D721Med (cell line): ENCODE data around the gene DKK3.
"Not testable (repeated sequence)": the region's sequence is repeated elsewhere in the genome, so short reads cannot be mapped to it uniquely, and the experiment has no call there.

ENCODE experiments used
- DNase-seq: peaks from one replicate; pipeline ENCODE4 v3.0.0; 2011; ENCODE audit warnings: low spot score; ENCODE audit not compliant: insufficient read length
- FAIRE-seq: peaks from 2 replicates; lab custom pipeline; 2011; peaks lifted over from hg19 to GRCh38; lab: Jason Lieb, UNC
- TF ChIP-seq, protein P1 (sequence below): IDR thresholded peaks from 2 replicates; pipeline ENCODE4 v1.5.1; 2012; ENCODE audit warnings: mild to moderate bottlenecking, control low read depth; ENCODE audit not compliant: insufficient read depth; ENCODE audit errors: missing control alignments

Gene DKK3

GRCh38 chr11:12043221-12043620, 34.8 kb upstream of the DKK3 start:
- FAIRE-seq (no peak), DNase-seq (no peak)
- TF ChIP-seq, protein P1, sequence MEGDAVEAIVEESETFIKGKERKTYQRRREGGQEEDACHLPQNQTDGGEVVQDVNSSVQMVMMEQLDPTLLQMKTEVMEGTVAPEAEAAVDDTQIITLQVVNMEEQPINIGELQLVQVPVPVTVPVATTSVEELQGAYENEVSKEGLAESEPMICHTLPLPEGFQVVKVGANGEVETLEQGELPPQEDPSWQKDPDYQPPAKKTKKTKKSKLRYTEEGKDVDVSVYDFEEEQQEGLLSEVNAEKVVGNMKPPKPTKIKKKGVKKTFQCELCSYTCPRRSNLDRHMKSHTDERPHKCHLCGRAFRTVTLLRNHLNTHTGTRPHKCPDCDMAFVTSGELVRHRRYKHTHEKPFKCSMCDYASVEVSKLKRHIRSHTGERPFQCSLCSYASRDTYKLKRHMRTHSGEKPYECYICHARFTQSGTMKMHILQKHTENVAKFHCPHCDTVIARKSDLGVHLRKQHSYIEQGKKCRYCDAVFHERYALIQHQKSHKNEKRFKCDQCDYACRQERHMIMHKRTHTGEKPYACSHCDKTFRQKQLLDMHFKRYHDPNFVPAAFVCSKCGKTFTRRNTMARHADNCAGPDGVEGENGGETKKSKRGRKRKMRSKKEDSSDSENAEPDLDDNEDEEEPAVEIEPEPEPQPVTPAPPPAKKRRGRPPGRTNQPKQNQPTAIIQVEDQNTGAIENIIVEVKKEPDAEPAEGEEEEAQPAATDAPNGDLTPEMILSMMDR = no peak

- TF ChIP-seq, protein P1 = no peak
- no peak for DNase-seq
- no peak for FAIRE-seq
Observed at GRCh38 chr11:12042215-12042676, 33.8 kb upstream of the DKK3 start.

DNA sequence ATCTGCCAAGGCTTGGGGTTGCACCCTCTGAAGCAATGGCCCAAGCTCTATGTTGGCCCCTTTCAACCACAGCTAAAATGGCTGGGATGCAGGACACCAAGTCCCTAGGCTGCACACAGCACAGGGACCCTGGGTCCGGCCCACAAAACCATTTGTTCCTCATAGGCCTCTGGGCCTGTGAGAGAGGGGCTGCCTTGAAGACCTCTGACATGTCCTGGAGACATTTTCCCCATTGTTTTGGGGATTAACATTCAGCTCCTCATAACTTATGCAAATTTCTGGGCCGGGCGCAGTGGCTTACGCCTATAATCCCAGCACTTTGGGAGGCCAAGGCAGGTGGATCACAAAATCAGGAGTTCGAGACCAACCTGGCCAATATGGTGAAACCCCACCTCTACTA, 32.3 kb upstream of the DKK3 start:
- DNase-seq, FAIRE-seq: not testable (repeated sequence)

DNA sequence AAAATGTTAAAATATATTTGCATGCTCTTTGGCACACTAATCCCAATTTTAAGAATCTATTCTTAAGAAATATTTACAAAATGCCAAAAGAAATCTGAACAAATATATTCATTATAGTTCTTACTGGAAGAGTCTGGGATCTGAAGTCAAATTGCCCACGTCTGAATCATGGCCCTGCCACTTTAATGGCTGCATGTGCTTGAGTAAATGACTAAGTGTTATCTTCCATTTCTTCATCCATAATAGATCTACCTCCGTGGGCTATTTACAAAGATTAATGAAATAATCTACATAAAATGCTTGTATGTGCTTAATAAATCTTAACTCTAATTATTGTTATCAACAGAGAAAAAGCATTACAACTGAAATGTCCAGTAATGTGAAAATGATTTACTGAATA, 24.5 kb upstream of the DKK3 start:
- TF ChIP-seq, protein P1 = no peak
- no peak for FAIRE-seq
- no peak for DNase-seq

DNA sequence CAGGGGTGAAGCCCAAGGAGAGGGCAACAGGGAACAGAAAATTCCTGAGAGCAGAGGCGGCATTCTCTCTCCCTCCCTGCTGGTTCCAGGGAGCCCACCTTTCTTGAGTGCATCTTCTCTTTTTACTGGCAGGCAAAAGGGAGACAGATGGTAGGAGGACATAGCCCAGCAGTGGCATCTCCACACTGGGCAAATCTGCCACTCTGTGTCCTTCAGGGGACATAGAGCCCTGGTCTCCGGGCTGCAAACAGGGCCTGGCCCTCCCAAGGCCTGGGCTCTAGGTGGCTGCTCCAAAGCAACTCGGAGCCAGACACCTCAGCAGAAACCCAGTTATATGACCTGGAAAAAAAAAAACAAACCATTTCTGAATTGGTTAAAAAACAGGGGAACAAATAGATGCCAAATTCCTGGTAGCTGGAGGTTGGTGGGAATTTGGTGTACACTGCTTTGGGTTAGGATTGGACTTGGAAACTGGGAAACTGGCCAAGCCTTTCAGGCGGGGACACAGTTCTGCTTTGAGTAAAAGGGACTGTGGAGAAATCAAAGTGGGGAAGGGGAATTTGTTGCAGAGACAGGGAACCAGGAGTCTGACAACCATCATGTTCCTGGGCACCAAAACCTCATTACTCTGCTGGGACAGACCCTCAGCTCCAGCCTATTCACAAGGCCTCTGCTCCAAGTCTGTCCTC, 23.6 kb upstream of the DKK3 start:
- FAIRE-seq = no peak
- TF ChIP-seq, protein P1 = no peak

GRCh38 chr11:12029738-12030363, 21.4 kb upstream of the DKK3 start:
- TF ChIP-seq, protein P1 = no peak
- DNase-seq (no peak), FAIRE-seq (no peak)

More for the DNA sequence above, 23.6 kb upstream of the DKK3 start:
- no peak for DNase-seq

DNA sequence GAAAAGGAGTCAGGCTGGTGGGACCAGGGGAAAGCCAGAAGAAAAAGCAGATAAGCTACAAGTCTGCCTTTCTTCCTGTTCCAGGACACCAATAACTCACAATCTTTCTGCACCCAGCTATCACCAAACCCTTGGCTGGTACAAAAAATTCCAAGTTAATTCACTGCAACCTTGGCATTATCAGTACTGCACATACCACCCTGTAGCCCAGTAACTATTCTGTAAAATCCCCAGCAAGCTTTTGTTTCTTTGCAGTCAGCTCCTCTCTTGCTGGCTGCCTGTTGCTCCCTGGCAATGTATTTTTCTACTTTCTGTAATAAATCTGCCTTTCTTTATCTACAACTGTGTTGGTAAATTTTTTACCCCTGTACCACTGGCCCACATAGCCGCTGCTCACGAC, 20.7 kb upstream of the DKK3 start:
- no peak for FAIRE-seq
- TF ChIP-seq, protein P1 = no peak

More for the DNA sequence above, 20.7 kb upstream of the DKK3 start:
- no peak for DNase-seq
